Measurements from ENCODE around the gene TMEM132A. TPM values are rescaled to one million over a fixed set of nuclear protein-coding genes. Genes with fewer than 3 reads are reported as not detected.

TMEM132A gene
- total RNA-seq, 1 experiment from 2014 or later, result 95.5 TPM

- Histone ChIP-seq H4K8ac (replicated peaks; ENCODE audit: insufficient read length, low read depth, low read length) (no peak overlapping the region), H3K18ac (ENCODE audit: insufficient read length, low read depth, low read length) (no peak overlapping the region), H3K4me1 (ENCODE audit: insufficient read depth, low read length) (no peaks in the 10 kb centered on the region), H3K4me2 (ENCODE audit: insufficient read depth, insufficient read length, low read length) (no peak overlapping the region), H3K79me2 (ENCODE audit: insufficient read depth, low read length) (no peaks in the 10 kb centered on the region), H3K23ac (ENCODE audit: insufficient read length, low read depth, low read length) (no peak overlapping the region), H3K14ac (ENCODE audit: insufficient read depth, low read length) (no peak overlapping the region), H3K23me2 (ENCODE audit: insufficient read length, low read depth, low read length, poor library complexity, severe bottlenecking) (no peaks in the 10 kb centered on the region), H4K91ac (ENCODE audit: insufficient read length, low read depth, low read length) (no peak overlapping the region), H2BK15ac (ENCODE audit: low read depth, low read length) (no peak overlapping the region), H3K9ac (ENCODE audit: extremely low read depth, insufficient read length, low read length) (no peak overlapping the region), H3K27ac (ENCODE audit: insufficient read length, low read depth, low read length) (no peak overlapping the region), H4K5ac (ENCODE audit: insufficient read length, low read depth, low read length) (no peak overlapping the region), H3K4ac (ENCODE audit: low read depth, low read length) (no peak overlapping the region), H2BK120ac (ENCODE audit: low read depth, low read length, poor library complexity, severe bottlenecking) (no peak overlapping the region), H3K9me3 (ENCODE audit: control insufficient read depth, low read depth, low read length) (no peaks in the 10 kb centered on the region), H3T11ph (ENCODE audit: low read length) (no peak overlapping the region), H2BK12ac (ENCODE audit: insufficient read length, low read depth, low read length) (no peak overlapping the region), H3K56ac (ENCODE audit: insufficient read length, low read depth, low read length) (no peak overlapping the region), H2BK5ac (ENCODE audit: insufficient read length, low read length) (no peak overlapping the region), H4K20me1 (ENCODE audit: control insufficient read depth, insufficient read depth, insufficient read length) (no peaks in the 10 kb centered on the region), H2AK5ac (ENCODE audit: insufficient read length, low read length) (no peak overlapping the region), H3K79me1 (ENCODE audit: insufficient read depth, low read depth, low read length, poor library complexity, severe bottlenecking) (no peaks in the 10 kb centered on the region), H2BK20ac (ENCODE audit: low read depth, low read length, poor library complexity, severe bottlenecking) (no peak overlapping the region), H2AFZ (ENCODE audit: low read length) (no peak overlapping the region), H3K27me3 (ENCODE audit: insufficient read depth, low read length) (no peaks in the 10 kb centered on the region; the same call in 1 of the 2 replicates)
- Mint-ChIP-seq H3K27ac (no peak overlapping the region), H3K4me1 (0 out of 4 replicates have a peak, but pooled peaks cover 2 to 6% of the 10 kb centered on the region in 2 experiments), H3K27me3 (ENCODE audit: low read depth) (peaks cover 34% of the 10 kb centered on the region), H3K4me3 (no peak overlapping the region), H3K36me3 (ENCODE audit: insufficient read depth in 1 of 3, low read depth in 3 of 3) (no peaks in the 10 kb centered on the region), H3K9me3 (no peaks in the 10 kb centered on the region)
- WGBS (ENCODE audit: extremely low coverage, insufficient read length, low lambda C conversion rate), result no CpG with 5 or more reads among the region's 17 CpGs
- no peak for TF ChIP-seq CTCF (conservative IDR thresholded peaks at IDR 0.05)
- no peak for DNase-seq
Measured at GRCh38 chr11:60985991-60986915, 62.0 kb downstream of the TMEM132A start.

Other genes with a start within 250 kb of the TMEM132A start
- not detected in 2 replicates for gene MS4A8, start 224.8 kb upstream of the TMEM132A start, total RNA-seq (2021)
- gene MS4A18, start 199.7 kb upstream of the TMEM132A start, total RNA-seq (2021), result not detected in 2 replicates
- 0.11 TPM in 1 of 2 replicates, not detected in the other for gene MS4A15, start 167.6 kb upstream of the TMEM132A start, total RNA-seq (2021)
- not detected in 2 replicates for gene MS4A10, start 139.1 kb upstream of the TMEM132A start, total RNA-seq (2021)
- 82.3 and 84.3 TPM in 2 replicates for gene CCDC86, start 82.3 kb upstream of the TMEM132A start, total RNA-seq (2021)
- 0.07 TPM in 1 of 2 replicates, not detected in the other for gene PTGDR2, start 68.5 kb upstream of the TMEM132A start, total RNA-seq (2021)
- gene ZP1, start 56.9 kb upstream of the TMEM132A start, total RNA-seq (2021), result not detected in 2 replicates
- gene PRPF19, start 17.9 kb upstream of the TMEM132A start, total RNA-seq (2021), result 130 and 132 TPM in 2 replicates
- gene TMEM109, start 10.3 kb upstream of the TMEM132A start, total RNA-seq (2021), result 36.4 and 38.0 TPM in 2 replicates
- gene SLC15A3, start 27.7 kb downstream of the TMEM132A start, total RNA-seq (2021), result 7.0 and 8.1 TPM in 2 replicates
- not detected in 2 replicates for gene CD6, start 47.2 kb downstream of the TMEM132A start, total RNA-seq (2021)
- not detected in 2 replicates for gene CD5, start 178.0 kb downstream of the TMEM132A start, total RNA-seq (2021)
- 17.3 and 19.0 TPM in 2 replicates for gene VPS37C, start 237.0 kb downstream of the TMEM132A start, total RNA-seq (2021)